Activated CD8-positive, alpha-beta memory T cell treated with anti-CD3 and anti-CD28 coated beads, Interleukin-2, amount 50 U/mL, for 4 hours (primary cell): ENCODE data around the gene MAPK8IP3.
A peak's percentile ranks its signal among the peaks of the same experiment; 100 is the strongest.
"Not testable (repeated sequence)": the region's sequence is repeated elsewhere in the genome, so short reads cannot be mapped to it uniquely, and the experiment has no call there.

Experiments
- DNase-seq: peaks from one replicate; pipeline ENCODE4 v3.0.0-alpha.2; 2020

Gene MAPK8IP3

GRCh38 chr16:1790611-1791255, 84.7 kb downstream of the MAPK8IP3 start:
- no peak for DNase-seq

GRCh38 chr16:1791256-1791942, 85.4 kb downstream of the MAPK8IP3 start:
- DNase-seq, result no peak

GRCh38 chr16:1791943-1792812, 86.2 kb downstream of the MAPK8IP3 start:
- no peak for DNase-seq

- DNase-seq, result no peak
These were observed 87.0 kb downstream of the MAPK8IP3 start for GRCh38 chr16:1792836-1793577.

- DNase-seq, result no peak
These were observed 87.7 kb downstream of the MAPK8IP3 start, which contains the start of gene IGFALS for GRCh38 chr16:1793578-1794220. IGFALS (minus strand) TSS chr16:1793705; CDS start chr16:1793652, 53 bp downstream.

GRCh38 chr16:1794221-1794871, 88.4 kb downstream of the MAPK8IP3 start:
- no peak for DNase-seq

GRCh38 chr16:1794908-1795666, 89.1 kb downstream of the MAPK8IP3 start:
- no peak for DNase-seq

GRCh38 chr16:1799263-1799662, 93.3 kb downstream of the MAPK8IP3 start:
- DNase-seq, result not testable (repeated sequence)

- no peak for DNase-seq
These were observed 94.7 kb downstream of the MAPK8IP3 start for GRCh38 chr16:1800701-1801100.

GRCh38 chr16:1807626-1808025, 101.6 kb downstream of the MAPK8IP3 start:
- DNase-seq, result no peak

GRCh38 chr16:1808691-1809090, 102.7 kb downstream of the MAPK8IP3 start:
- no peak for DNase-seq

GRCh38 chr16:1809281-1809801, 103.3 kb downstream of the MAPK8IP3 start:
- DNase-seq, result no peak

GRCh38 chr16:1810106-1810505, 104.1 kb downstream of the MAPK8IP3 start:
- DNase-seq, result no peak

GRCh38 chr16:1810536-1810935, 104.5 kb downstream of the MAPK8IP3 start:
- DNase-seq, result no peak

- DNase-seq, result peak; percentile 54
These were observed 106.8 kb downstream of the MAPK8IP3 start for GRCh38 chr16:1812732-1813163.

- no peak for DNase-seq
These were observed 109.5 kb downstream of the MAPK8IP3 start for GRCh38 chr16:1815461-1815860.

GRCh38 chr16:1816396-1817275, 110.6 kb downstream of the MAPK8IP3 start:
- DNase-seq, result no peak

GRCh38 chr16:1817276-1817589, 111.2 kb downstream of the MAPK8IP3 start:
- DNase-seq, result no peak

GRCh38 chr16:1817716-1818115, 111.7 kb downstream of the MAPK8IP3 start:
- DNase-seq, result no peak
